GM21723 (cell line): ENCODE data around the gene ZNF70.
"Not testable (repeated sequence)": the region's sequence is repeated elsewhere in the genome, so short reads cannot be mapped to it uniquely, and the experiment has no call there.

Source experiments
- ATAC-seq: cut with Tn5 transposase; IDR thresholded peaks from one replicate; pipeline ENCODE4 v1.9.1; 2021; ENCODE audit warnings: mild to moderate bottlenecking, moderate library complexity; ENCODE audit not compliant: unreplicated experiment

ZNF70 gene

GRCh38 chr22:23760056-23760455 lies 9.1 kb upstream of the ZNF70 start:
- no peak for ATAC-seq

DNA sequence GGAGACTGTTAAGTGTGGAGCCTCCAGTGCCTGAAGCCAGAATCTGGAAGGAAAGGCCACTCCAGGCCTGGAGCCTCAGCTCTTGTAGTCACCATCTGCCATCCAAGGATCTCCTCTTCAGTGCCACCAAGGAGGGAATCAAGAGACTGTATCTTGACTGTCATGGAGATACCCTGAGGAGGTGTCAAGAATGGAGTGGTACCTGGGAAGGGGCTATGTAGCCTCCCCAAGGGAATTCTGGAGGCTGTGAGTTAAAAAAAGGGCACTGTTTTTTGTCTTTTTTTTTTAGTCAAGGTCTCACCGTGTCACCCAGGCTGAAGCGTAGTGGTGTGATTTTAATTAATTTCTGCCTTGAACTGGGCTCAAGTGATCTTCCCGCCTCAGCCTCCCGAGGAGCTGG lies 8.7 kb upstream of the ZNF70 start:
- no peak for ATAC-seq

DNA sequence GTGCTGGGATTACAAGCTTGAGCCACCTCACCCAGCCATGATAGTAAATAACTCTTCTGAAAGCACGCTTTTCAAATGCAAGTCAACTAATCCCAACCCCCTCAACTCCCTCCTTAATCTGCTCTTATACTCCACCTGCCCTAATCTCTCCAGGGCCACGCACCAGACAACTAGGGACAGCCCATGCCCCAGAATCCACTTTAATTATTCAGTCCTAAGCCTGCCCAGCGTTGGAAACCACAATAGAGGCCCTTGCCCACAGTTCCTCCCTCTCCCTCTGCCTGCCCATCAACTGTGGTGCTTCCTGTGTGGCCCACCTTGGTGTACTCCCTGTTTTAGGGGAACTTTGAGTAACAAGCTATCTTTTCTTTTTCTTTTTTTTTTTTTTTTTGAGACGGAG lies 6.0 kb upstream of the ZNF70 start:
- ATAC-seq: no peak

DNA sequence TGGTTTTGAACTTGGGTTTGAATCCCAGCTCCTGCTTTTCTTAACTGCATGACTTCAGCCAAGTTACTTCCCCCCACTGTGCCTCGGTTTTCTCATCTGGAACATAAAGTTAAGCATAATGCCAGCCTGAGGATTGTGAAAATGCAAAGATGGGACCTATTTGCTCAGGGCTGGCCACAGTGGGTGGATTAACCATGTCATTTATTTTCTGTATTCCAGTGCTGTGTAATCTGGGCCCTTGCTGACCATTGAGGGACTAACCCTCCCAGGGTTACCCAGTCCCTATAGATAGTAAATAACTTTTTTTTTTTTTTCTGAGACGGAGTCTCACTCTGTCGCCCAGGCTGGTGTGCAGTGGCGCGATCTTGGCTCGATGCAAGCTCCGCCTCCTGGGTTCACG lies 4.8 kb upstream of the ZNF70 start:
- ATAC-seq: no peak

- no peak for ATAC-seq
These were observed 4.2 kb upstream of the ZNF70 start for GRCh38 chr22:23754980-23755636.

GRCh38 chr22:23754220-23754919 lies 3.5 kb upstream of the ZNF70 start, which contains the start of gene VPREB3:
Gene VPREB3, minus strand, starts transcription at chr22:23754425. Its CDS starts 62 bp downstream, at chr22:23754363.
- ATAC-seq: no peak

DNA sequence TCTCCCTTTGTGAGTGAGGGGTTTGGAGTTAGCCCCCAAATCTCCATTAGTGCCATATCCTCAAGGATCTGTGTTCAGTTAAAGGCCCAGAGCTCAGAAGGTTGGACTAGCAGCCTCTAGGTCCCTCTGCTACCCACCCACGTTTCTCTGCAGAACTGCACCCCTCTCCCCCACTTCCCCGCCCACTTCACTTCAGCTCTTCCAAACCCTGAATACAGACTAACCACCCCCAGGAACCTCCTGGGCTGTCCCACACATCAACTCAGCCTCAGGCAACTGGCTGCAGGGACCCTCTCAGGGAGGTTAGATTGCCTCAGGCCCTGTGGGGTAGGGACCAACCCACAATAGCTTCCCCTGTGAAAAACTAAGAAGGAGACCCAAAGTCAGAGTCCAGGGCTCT lies 2.5 kb upstream of the ZNF70 start:
- no peak for ATAC-seq

DNA sequence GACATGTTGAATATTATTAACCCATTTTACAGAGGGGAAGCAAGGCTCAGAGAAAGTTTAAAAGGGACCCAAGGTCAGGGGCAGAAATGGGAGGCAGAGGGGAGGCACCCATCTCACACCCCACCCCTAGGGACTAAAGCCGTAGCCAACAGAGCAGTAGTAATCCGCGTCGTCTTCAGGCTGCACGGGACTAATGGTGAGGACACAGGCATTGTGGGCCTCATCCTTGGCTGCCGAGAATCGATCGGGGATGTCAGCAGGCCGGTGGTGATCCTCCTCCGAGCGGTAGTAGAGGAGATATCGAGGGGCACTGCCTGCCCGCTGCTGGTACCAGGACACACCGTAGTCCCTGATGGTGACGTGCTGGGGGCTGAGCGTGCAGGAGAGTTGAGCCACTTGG lies 1.8 kb upstream of the ZNF70 start:
- ATAC-seq: no peak

DNA sequence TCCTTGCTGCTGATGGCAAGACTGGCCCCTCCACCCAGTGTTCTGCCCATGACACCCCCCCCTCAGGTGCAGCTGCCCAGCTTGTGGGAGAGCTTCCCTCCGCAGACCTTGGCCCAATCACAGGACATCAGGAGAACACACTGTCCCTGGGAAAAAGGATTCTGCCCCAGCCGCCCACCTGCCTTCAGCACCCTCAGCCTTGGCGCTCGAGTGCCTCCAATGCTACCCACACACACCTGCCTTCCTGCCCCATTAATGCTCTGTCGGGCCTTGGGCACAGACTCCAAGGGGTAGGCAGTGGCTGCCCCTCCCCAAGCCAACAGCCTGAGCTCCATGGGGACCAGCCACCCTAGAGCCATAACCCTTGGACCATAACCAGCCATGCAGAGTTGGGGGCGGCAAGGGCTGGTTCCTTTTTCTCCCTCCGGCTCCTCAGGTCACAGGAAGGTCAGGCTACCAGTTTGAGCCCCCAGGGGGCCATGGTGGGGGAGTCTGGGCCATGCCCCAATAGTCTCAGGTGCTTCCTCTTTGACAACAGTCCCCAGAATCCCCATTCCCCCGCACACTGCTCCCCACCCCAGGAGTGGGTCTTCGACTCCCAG lies 1.3 kb upstream of the ZNF70 start:
- no peak for ATAC-seq

GRCh38 chr22:23751441-23751996 lies 607 bp upstream of the ZNF70 start:
- ATAC-seq: peak; percentile 25

GRCh38 chr22:23750367-23750713 lies 572 bp downstream of the ZNF70 start:
- no peak for ATAC-seq

GRCh38 chr22:23749841-23750301 lies 1.0 kb downstream of the ZNF70 start:
- no peak for ATAC-seq

- no peak for ATAC-seq
These were observed 5.1 kb downstream of the ZNF70 start for GRCh38 chr22:23745791-23746190.

- ATAC-seq: no peak
These were observed 6.4 kb downstream of the ZNF70 start for GRCh38 chr22:23744485-23744884.

- ATAC-seq: no peak
These were observed 6.9 kb downstream of the ZNF70 start for GRCh38 chr22:23744001-23744400.

DNA sequence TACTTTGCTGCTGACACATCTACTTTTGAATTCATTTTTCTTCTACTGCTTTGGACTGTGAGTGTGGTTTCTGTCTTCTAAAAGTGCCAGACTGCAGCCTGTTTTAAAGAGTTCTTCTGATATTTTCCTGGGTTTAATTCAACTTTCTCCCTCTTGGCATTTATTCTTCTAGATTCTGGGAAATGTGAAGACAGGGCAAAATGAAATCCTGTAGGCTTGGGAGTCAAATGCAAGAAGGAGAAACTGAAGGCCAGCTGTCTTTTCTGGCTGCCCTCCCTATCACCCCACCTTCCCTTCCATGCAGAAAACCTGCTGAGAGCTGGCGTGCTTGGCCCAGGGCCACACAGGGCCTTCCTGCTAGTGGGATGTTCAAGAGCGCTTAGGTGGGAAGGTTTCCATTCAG lies 7.6 kb downstream of the ZNF70 start:
- ATAC-seq: no peak

DNA sequence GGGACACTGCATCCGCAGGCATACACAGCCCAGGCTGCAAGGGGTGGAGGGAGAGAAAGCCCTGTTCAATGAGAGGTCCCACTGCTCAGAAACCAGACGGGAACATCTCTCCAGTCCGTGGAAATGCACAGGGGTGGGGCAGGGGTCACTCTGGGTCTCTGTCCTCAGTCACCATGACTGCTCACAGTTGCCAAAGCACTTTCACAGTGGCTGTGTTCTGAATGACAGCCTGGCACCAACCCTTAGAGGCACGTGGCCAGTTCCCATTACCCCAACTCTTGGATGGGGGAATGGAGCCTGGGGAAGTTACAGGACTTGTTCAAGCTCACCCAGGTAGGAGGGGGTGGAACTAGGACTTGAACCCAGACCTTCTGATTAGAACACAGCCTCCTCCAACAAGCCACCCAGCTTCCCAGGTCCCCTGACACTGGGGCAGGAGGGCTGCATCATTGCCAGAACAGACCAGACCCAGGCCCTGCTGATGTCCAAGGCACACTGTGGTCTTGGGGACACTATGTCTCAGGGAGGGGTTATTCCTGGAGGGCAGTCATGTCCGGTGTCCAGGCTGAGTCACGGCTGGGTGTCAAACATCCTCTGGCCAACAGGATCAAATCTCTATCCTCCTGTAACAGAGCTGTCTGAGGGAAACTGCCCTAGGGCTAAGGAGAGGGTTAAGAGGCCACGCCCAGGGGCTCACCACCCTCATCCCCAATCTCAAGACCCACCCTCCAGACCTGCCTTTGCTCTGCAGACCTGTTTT lies 8.2 kb downstream of the ZNF70 start:
- no peak for ATAC-seq

DNA sequence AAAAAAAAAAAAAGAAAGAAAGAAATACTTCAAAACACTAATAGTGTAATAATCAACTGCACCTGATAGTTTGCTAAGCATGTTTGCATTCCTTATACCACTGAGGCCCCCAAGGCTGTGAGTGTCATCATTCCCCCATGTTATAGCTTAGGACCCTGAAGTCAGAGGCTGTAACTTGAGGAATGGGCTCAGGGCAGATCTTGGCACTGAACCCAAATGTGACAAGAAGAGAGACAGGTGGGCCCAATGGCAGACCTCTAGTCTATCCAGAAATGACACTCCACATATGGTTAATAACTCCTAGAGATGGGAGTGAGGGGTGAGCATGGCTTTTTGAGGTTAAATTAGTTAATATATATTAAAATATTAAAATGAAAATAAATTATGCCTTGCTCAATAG lies 13.2 kb downstream of the ZNF70 start:
- no peak for ATAC-seq

DNA sequence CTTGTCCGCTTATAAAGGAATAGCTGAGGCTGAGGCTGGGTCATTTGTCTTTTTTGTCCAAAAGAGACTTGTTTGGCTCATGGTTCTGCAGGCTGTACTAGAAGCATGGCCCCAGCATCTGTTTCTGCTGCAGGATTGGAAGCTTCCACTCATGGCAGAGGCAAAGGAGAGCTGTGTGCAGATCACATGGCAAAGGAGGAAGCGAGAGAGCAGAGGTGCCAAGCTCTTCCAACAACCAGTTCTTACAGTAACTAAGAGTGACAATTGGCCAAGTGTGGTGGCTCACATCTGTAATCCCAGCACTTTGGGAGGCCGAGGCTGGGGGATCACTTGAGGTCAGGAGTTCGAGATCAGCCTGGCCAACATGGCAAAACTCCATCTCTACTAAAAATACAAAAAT lies 22.8 kb downstream of the ZNF70 start:
- not testable (repeated sequence) for ATAC-seq

GRCh38 chr22:23722724-23723123 lies 28.2 kb downstream of the ZNF70 start:
- no peak for ATAC-seq

DNA sequence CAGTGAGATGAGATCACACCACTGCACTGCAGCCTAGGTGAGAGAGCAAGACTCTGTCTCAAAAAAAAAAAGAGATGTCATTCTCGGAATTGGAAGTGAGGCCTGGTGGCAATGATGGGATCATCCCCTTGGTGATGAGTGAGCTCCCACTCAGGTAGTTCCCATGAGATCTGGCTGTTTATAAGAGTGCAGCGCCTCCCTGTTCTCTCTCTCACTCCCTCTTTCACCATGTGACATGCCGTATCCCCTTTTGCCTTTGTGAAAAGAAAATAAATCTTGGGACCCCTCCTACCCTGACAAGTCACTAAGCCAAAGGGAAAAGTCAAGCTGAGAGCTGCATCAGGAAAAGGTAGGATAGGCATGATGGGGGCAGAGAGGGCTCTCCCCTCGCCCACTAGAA lies 28.8 kb downstream of the ZNF70 start:
- ATAC-seq: no peak
